ENCODE results near the gene TMEM59L. TPM values are rescaled to one million over a fixed set of nuclear protein-coding genes. Genes with fewer than 3 reads are reported as not detected.
A peak's percentile ranks its signal among the peaks of the same experiment; 100 is the strongest.

Gene TMEM59L
- total and polyA plus RNA-seq, 9 of the 15 experiments (the other 6 are each of a cell fraction or from before 2014, with no cell fraction given): 0.37 TPM; not detected in 8

GRCh38 chr19:18589380-18590272, 23.0 kb upstream of the TMEM59L start (continued):
- TF ChIP-seq HDAC1 (IDR thresholded peaks at IDR 0.05) (peak in 1 of 2 experiments; percentile 91; a peak in 2 of 4 replicates), ZBTB1 (CRISPR knock-in tag; IDR thresholded peaks at IDR 0.05; ENCODE audit: borderline replicate concordance, low read depth) (peak; percentile 77; the same call in 1 of the 2 replicates), PHB2 (IDR thresholded peaks at IDR 0.05; ENCODE audit: low read depth) (0 out of 2 replicates have a peak, but pooled peaks have one; percentile 29), RAD51 (IDR thresholded peaks at IDR 0.05; ENCODE audit: borderline replicate concordance, low read depth) (peak; percentile 34; the same call in 1 of the 2 replicates), HIVEP1 (CRISPR knock-in tag; IDR thresholded peaks at IDR 0.05) (no peak), CBFA2T3 (IDR thresholded peaks at IDR 0.05) (peak; percentile 4; the same call in 1 of the 2 replicates), ESRRA (IDR thresholded peaks at IDR 0.05; ENCODE audit: borderline replicate concordance, low read depth) (no peak), HMG20B (CRISPR knock-in tag; IDR thresholded peaks at IDR 0.05) (no peak), SREBF1 (IDR thresholded peaks at IDR 0.05; ENCODE audit: borderline replicate concordance, low read depth, low read length) (no peak), CREB3L1 (IDR thresholded peaks at IDR 0.05; ENCODE audit: borderline replicate concordance, low read depth) (peak; percentile 77; the same call in 1 of the 2 replicates), USF1 (CRISPR knock-in tag; IDR thresholded peaks at IDR 0.05) (peak; percentile 89), ZBTB7A (IDR thresholded peaks at IDR 0.05; ENCODE audit: borderline replicate concordance, control insufficient read depth, low read depth, low read length) (peak; percentile 16), POLR3A (IDR thresholded peaks at IDR 0.05; ENCODE audit: borderline replicate concordance, extremely low read depth, insufficient read depth, insufficient read length) (no peak), TARDBP (IDR thresholded peaks at IDR 0.05) (no peak), ZNF717 (CRISPR knock-in tag; IDR thresholded peaks at IDR 0.05) (no peak)
- TF ChIP-seq, protein P1, sequence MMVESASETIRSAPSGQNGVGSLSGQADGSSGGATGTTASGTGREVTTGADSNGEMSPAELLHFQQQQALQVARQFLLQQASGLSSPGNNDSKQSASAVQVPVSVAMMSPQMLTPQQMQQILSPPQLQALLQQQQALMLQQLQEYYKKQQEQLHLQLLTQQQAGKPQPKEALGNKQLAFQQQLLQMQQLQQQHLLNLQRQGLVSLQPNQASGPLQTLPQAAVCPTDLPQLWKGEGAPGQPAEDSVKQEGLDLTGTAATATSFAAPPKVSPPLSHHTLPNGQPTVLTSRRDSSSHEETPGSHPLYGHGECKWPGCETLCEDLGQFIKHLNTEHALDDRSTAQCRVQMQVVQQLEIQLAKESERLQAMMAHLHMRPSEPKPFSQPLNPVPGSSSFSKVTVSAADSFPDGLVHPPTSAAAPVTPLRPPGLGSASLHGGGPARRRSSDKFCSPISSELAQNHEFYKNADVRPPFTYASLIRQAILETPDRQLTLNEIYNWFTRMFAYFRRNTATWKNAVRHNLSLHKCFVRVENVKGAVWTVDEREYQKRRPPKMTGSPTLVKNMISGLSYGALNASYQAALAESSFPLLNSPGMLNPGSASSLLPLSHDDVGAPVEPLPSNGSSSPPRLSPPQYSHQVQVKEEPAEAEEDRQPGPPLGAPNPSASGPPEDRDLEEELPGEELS (CRISPR knock-in tag; IDR thresholded peaks at IDR 0.05; ENCODE audit: borderline replicate concordance): peak; percentile 88; the same call in 1 of the 2 replicates
- TF ChIP-seq, protein P2, sequence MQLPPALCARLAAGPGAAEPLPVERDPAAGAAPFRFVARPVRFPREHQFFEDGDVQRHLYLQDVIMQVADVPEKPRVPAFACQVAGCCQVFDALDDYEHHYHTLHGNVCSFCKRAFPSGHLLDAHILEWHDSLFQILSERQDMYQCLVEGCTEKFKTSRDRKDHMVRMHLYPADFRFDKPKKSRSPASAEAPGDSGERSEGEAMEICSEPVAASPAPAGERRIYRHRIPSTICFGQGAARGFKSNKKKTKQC (CRISPR knock-in tag; IDR thresholded peaks at IDR 0.05): peak; percentile 95; the same call in 1 of the 2 replicates
